ENCODE measurements around the gene THPO.
A peak's percentile ranks its signal among the peaks of the same experiment; 100 is the strongest.

Gene THPO

GRCh38 chr3:184361932-184362667 is 15.9 kb downstream of the THPO start:
- DNase-seq = peak; percentile 47

- DNase-seq = no peak
Observed at GRCh38 chr3:184361532-184361931, 16.5 kb downstream of the THPO start, which contains the start of the genes CLCN2 and POLR2H. Gene CLCN2, minus strand, starts transcription at chr3:184361605. Its CDS starts 126 bp downstream, at chr3:184361479. Gene POLR2H, plus strand, starts transcription at chr3:184361710. Its CDS starts 1,783 bp downstream, at chr3:184363493.

DNA sequence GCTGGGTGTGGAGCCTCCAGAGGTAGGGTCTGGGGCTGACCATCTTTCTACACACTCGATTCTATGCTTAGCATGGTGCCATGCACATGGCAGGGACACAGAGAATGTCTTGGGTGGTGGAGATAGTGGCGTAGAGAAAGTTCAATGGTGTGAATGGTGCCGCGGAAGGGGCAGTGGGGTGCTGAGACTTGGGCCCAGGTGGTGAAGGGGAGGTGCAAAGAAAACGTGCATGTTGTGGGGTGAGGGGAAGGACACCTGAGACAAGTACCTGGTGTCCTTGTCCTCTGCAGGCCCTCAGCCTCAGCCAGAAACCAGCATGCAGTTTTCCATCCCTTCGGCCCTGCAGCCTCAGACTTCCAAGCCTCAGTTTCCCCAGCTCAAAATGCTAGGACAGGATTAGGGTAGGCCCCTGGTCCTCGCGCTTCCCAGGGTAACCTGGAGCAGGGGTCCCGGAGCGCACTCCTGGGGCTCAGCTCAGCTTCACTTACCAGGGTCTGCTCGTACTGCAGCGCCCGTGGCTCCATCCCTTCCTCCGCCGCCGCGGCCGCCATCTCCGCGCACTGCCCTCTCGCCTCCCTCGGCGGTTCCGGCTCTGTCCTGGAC is 17.0 kb downstream of the THPO start:
- no peak for DNase-seq

- DNase-seq = no peak
Observed at GRCh38 chr3:184360070-184360928, 17.7 kb downstream of the THPO start.

- no peak for DNase-seq
Observed at GRCh38 chr3:184359610-184360009, 18.4 kb downstream of the THPO start.

- no peak for DNase-seq
Observed at GRCh38 chr3:184358921-184359350, 19.1 kb downstream of the THPO start.

GRCh38 chr3:184358124-184358767 is 19.8 kb downstream of the THPO start:
- DNase-seq = no peak

- no peak for DNase-seq
Observed at GRCh38 chr3:184357248-184358123, 20.5 kb downstream of the THPO start.

DNA sequence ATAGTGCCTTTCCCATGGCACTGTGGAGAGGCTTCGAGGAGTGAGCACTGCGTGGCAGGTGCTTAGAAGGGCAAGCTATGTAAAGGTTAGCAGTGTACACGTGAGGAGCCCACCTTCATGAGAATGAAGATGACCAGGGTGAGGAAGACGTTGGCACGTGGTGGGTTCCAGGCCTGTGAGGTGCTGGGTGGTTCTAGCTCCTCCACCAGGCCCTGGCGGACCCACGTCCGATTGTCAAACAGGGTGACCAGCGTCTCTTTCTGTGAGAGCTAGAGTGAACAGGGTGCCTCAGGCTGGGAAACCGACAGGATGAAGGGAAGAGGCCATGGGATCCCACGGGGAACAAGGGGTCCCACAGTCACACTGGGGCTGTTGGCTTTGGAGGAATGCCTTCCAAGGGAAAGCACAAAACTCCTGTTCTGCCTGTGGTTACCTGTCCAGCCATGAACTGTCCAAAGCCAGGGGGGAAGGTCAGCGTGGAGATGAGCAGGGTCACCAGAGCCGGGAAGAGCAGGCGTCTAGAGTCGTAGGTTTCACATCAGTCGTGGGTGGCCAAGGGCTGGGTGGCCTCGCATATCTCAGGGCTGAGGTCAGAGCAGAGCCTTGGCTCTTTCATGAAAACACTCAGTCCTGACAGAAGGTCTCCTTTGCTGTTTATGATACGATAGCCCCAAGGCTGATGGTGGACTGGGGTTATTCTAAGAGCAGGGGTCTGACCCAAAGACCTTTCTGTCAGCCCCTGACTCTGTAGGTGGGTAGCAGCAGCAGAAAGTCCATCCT is 22.6 kb downstream of the THPO start:
- no peak for DNase-seq

DNA sequence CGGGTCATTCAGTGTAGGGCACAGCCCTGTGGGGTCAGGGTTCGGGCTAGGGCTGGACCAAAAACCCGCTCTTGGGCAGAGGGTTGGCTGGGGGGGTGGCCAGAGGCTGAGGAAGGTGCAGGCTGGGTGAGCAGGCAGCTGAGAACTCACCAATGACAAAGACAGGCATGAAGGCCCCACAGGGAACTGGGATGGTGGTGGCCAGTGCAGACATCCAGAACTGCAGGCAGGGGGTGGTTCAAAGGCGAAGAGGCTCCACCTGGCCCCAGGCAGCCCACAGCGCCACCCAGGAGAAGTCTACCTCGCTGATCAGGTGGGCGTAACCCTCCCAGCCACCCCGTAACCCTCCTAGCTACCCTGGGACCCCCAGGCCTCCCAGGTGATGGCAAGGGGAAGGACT is 23.3 kb downstream of the THPO start:
- DNase-seq = no peak

DNA sequence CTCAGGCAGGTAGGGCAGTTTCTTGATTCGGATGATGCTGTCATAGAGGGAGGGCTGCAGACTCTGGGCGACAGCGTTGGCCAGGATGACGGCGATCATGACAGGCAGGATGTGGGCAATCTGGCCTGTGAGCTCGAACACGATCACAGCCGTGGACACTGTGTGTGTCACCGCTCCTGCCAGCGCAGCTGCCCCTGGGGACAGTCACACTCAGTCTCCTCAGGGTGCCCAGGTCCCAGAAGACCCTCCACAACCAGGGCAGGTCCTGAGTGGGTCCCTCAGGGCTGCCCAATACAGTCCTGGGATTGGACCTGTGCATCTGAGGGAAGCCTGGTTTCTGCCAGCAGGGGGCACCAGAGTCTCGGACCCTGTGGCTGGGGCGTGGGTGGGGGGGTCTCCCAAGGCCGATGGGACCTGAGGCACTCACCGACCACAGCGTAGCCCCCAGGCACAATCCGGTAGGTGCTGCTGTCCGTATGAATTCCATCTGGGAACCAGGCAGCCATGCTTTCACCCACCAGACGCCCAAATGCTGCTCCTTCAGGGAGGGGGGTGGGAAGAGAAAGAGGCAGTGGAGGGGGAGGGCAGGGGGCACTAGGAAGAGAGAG is 23.8 kb downstream of the THPO start:
- DNase-seq = peak; percentile 20

- DNase-seq = no peak
Observed at GRCh38 chr3:184353546-184353941, 24.5 kb downstream of the THPO start.

GRCh38 chr3:184352897-184353545 is 25.0 kb downstream of the THPO start:
- no peak for DNase-seq

- DNase-seq = no peak
Observed at GRCh38 chr3:184352149-184352785, 25.7 kb downstream of the THPO start.

GRCh38 chr3:184351511-184352148 is 26.4 kb downstream of the THPO start:
- no peak for DNase-seq

DNA sequence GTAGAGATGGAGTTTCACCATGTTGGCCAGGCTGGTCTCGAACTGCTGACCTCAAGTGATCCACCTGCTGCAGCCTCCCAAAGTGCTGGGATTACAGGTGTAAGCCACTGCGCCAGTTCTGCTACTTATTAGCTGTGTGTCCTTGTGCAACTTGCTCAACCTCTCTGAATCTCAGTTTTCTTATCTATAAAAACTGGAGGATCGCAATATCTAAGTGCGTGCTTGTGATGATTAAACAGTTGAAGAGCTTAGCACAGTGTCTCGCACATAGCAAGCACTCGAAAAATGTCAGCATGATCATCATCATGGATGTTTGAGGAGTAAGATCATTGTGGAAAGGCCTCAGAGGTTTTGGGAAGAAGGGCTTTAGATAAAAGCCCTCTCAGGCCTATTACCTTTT is 27.4 kb downstream of the THPO start:
- no peak for DNase-seq

- DNase-seq = no peak
Observed at GRCh38 chr3:184349563-184350470, 28.2 kb downstream of the THPO start.

DNA sequence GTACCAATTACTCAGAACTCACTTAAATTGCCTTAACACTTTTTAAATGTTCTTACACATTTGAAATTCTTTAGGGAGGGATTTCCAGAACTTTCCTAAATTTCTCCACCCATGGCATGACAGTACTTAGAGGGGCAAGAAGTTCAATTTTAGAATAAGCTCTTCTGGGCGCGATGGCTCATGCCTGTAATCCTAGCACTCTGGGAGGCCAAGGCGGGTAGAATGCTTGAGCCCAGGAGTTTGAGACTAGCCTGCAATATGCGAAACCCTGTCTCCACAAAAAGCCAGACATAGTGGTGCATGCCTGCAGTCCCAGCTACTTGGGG is 30.0 kb downstream of the THPO start:
- DNase-seq = no peak

Data from T1000 (cell line).